Activated CD4-positive, alpha-beta memory T cell treated with anti-CD3 and anti-CD28 coated beads, Interleukin-2, amount 10 ng/mL, durations not matched to agents 7 days and 5 days (primary cell): ENCODE results near the gene DLK1. TPM values are rescaled to one million over a fixed set of nuclear protein-coding genes. Genes with fewer than 3 reads are reported as not detected.

Source experiments
- CTCF ChIA-PET: fragments of 350-600 bp; sonication (Branson Sonifier 250); formaldehyde crosslinking; loops from one replicate; lab custom pipeline; 2021; ENCODE audit warnings: antibody characterized with exemption, inconsistent platforms; lab: Charles Lee
- POLR2A ChIA-PET: fragments of 350-600 bp; sonication (Branson Sonifier 250); formaldehyde crosslinking; loops from one replicate; lab custom pipeline; 2021; ENCODE audit warnings: antibody characterized with exemption; lab: Charles Lee
- DNase-seq: peaks from one replicate; pipeline ENCODE4 v3.0.0-alpha.2; 2020
- H3K27ac Mint-ChIP-seq: one replicate; pipeline ENCODE4 v1.8.0; 2021; ENCODE audit warnings: mild to moderate bottlenecking, mixed read lengths
- H3K27me3 Mint-ChIP-seq: one replicate; pipeline ENCODE4 v1.8.0; 2021; ENCODE audit warnings: mixed read lengths
- H3K36me3 Mint-ChIP-seq: one replicate; pipeline ENCODE4 v1.8.0; 2021; ENCODE audit warnings: low read depth, mixed read lengths
- H3K4me1 Mint-ChIP-seq: one replicate; pipeline ENCODE4 v1.8.0; 2021; ENCODE audit warnings: mixed read lengths
- H3K4me3 Mint-ChIP-seq: one replicate; pipeline ENCODE4 v1.8.0; 2021; ENCODE audit warnings: mild to moderate bottlenecking, mixed read lengths
- H3K9me3 Mint-ChIP-seq: one replicate; pipeline ENCODE4 v1.8.0; 2021; ENCODE audit warnings: mixed read lengths
- total RNA-seq, 2 experiments: library from RNA; stranded (reverse); gene quantifications; one replicate each; pipeline ENCODE4 v1.2.3, GENCODE V29; 2021

Gene DLK1
- total RNA-seq, 2 experiments from 2014 or later = not detected

- H3K27me3 Mint-ChIP-seq = peaks cover 6% of the 10 kb centered on the region
- no peak for DNase-seq
- ChIA-PET CTCF (no interaction called here), POLR2A (no interaction called here)
- no peak overlapping the region for H3K4me3 Mint-ChIP-seq
- H3K36me3 Mint-ChIP-seq = no peaks in the 10 kb centered on the region
- no peak overlapping the region for H3K27ac Mint-ChIP-seq
- H3K9me3 Mint-ChIP-seq = no peaks in the 10 kb centered on the region
- H3K4me1 Mint-ChIP-seq = no peaks in the 10 kb centered on the region
Observed at GRCh38 chr14:100749967-100750597, 23.4 kb downstream of the DLK1 start.

- peaks cover 10% of the 10 kb centered on the region for H3K27me3 Mint-ChIP-seq
- POLR2A ChIA-PET = no interaction called here
- DNase-seq = no peak
- H3K4me3 Mint-ChIP-seq = no peak overlapping the region
- H3K27ac Mint-ChIP-seq = no peak overlapping the region
- no peaks in the 10 kb centered on the region for H3K9me3 Mint-ChIP-seq
- no peaks in the 10 kb centered on the region for H3K4me1 Mint-ChIP-seq
- no peaks in the 10 kb centered on the region for H3K36me3 Mint-ChIP-seq
- CTCF ChIA-PET = no interaction called here
Observed at GRCh38 chr14:100750762-100751699, 24.3 kb downstream of the DLK1 start.

GRCh38 chr14:100754020-100754419, 27.3 kb downstream of the DLK1 start:
- Mint-ChIP-seq H3K27ac (no peak overlapping the region), H3K36me3 (no peaks in the 10 kb centered on the region), H3K4me3 (no peak overlapping the region), H3K9me3 (no peaks in the 10 kb centered on the region), H3K27me3 (peaks cover 13% of the 10 kb centered on the region), H3K4me1 (no peaks in the 10 kb centered on the region)
- ChIA-PET CTCF (interaction anchor here (0.7 kb wide), 1 partner anchor 435 kb away, joined by 3 read pairs; no protein-coding TSS in a partner anchor), POLR2A (no interaction called here)
- DNase-seq = no peak

GRCh38 chr14:100755649-100756048, 29.0 kb downstream of the DLK1 start:
- Mint-ChIP-seq H3K36me3 (no peaks in the 10 kb centered on the region), H3K4me3 (no peak overlapping the region), H3K4me1 (no peaks in the 10 kb centered on the region), H3K9me3 (no peaks in the 10 kb centered on the region), H3K27ac (no peak overlapping the region), H3K27me3 (peaks cover 16% of the 10 kb centered on the region)
- CTCF ChIA-PET = no interaction called here
- no peak for DNase-seq
- POLR2A ChIA-PET = no interaction called here

- POLR2A ChIA-PET = no interaction called here
- DNase-seq = no peak
- no peaks in the 10 kb centered on the region for H3K4me1 Mint-ChIP-seq
Observed at GRCh38 chr14:100761481-100761880, 34.8 kb downstream of the DLK1 start.

GRCh38 chr14:100762089-100762515, 35.4 kb downstream of the DLK1 start:
- Mint-ChIP-seq H3K27me3 (peaks cover 13% of the 10 kb centered on the region), H3K27ac (no peak overlapping the region), H3K4me3 (no peak overlapping the region), H3K4me1 (no peaks in the 10 kb centered on the region), H3K9me3 (no peaks in the 10 kb centered on the region), H3K36me3 (no peaks in the 10 kb centered on the region)
- ChIA-PET POLR2A (no interaction called here), CTCF (no interaction called here)
- DNase-seq = no peak

More at GRCh38 chr14:100761481-100761880, 34.8 kb downstream of the DLK1 start:
- Mint-ChIP-seq H3K36me3 (no peaks in the 10 kb centered on the region), H3K27me3 (peaks cover 13% of the 10 kb centered on the region), H3K4me3 (no peak overlapping the region), H3K9me3 (no peaks in the 10 kb centered on the region), H3K27ac (no peak overlapping the region)
- CTCF ChIA-PET = no interaction called here

- Mint-ChIP-seq H3K27me3 (peaks cover 12% of the 10 kb centered on the region), H3K4me1 (no peaks in the 10 kb centered on the region), H3K27ac (no peak overlapping the region), H3K4me3 (no peak overlapping the region), H3K9me3 (no peaks in the 10 kb centered on the region), H3K36me3 (no peaks in the 10 kb centered on the region)
- ChIA-PET POLR2A (no interaction called here), CTCF (no interaction called here)
- no peak for DNase-seq
Observed at GRCh38 chr14:100762901-100763300, 36.2 kb downstream of the DLK1 start.

- no peaks in the 10 kb centered on the region for H3K36me3 Mint-ChIP-seq
- no peak overlapping the region for H3K4me3 Mint-ChIP-seq
- peaks cover 6% of the 10 kb centered on the region for H3K27me3 Mint-ChIP-seq
- DNase-seq = no peak
- no peaks in the 10 kb centered on the region for H3K4me1 Mint-ChIP-seq
- no peak overlapping the region for H3K27ac Mint-ChIP-seq
- POLR2A ChIA-PET = no interaction called here
- CTCF ChIA-PET = no interaction called here
- H3K9me3 Mint-ChIP-seq = no peaks in the 10 kb centered on the region
Observed at GRCh38 chr14:100764471-100765115, 37.9 kb downstream of the DLK1 start.

- DNase-seq = no peak
- Mint-ChIP-seq H3K4me3 (no peak overlapping the region), H3K27ac (no peak overlapping the region), H3K9me3 (no peaks in the 10 kb centered on the region), H3K4me1 (no peaks in the 10 kb centered on the region), H3K27me3 (peaks cover 6% of the 10 kb centered on the region), H3K36me3 (no peaks in the 10 kb centered on the region)
- CTCF ChIA-PET = no interaction called here
- POLR2A ChIA-PET = no interaction called here
Observed at GRCh38 chr14:100765296-100765695, 38.6 kb downstream of the DLK1 start.

GRCh38 chr14:100765991-100766390, 39.3 kb downstream of the DLK1 start:
- H3K27me3 Mint-ChIP-seq = peaks cover 6% of the 10 kb centered on the region

GRCh38 chr14:100767003-100767787, 40.5 kb downstream of the DLK1 start:
- DNase-seq = no peak
- ChIA-PET CTCF (no interaction called here), POLR2A (no interaction called here)
- Mint-ChIP-seq H3K4me1 (no peaks in the 10 kb centered on the region), H3K27ac (no peak overlapping the region), H3K27me3 (peaks cover 1% of the 10 kb centered on the region), H3K4me3 (no peak overlapping the region), H3K36me3 (no peaks in the 10 kb centered on the region), H3K9me3 (no peaks in the 10 kb centered on the region)

More at GRCh38 chr14:100765991-100766390, 39.3 kb downstream of the DLK1 start:
- no peak overlapping the region for H3K4me3 Mint-ChIP-seq
- no peaks in the 10 kb centered on the region for H3K4me1 Mint-ChIP-seq
- CTCF ChIA-PET = no interaction called here
- no peaks in the 10 kb centered on the region for H3K36me3 Mint-ChIP-seq
- H3K9me3 Mint-ChIP-seq = no peaks in the 10 kb centered on the region
- H3K27ac Mint-ChIP-seq = no peak overlapping the region
- POLR2A ChIA-PET = no interaction called here
- no peak for DNase-seq

- Mint-ChIP-seq H3K4me1 (no peaks in the 10 kb centered on the region), H3K27ac (no peak overlapping the region), H3K4me3 (no peak overlapping the region), H3K36me3 (no peaks in the 10 kb centered on the region), H3K9me3 (no peaks in the 10 kb centered on the region), H3K27me3 (no peaks in the 10 kb centered on the region)
- CTCF ChIA-PET = no interaction called here
- POLR2A ChIA-PET = no interaction called here
- no peak for DNase-seq
Observed at GRCh38 chr14:100767788-100768536, 41.3 kb downstream of the DLK1 start.
